ENCODE measurements around the gene TFB1M. TPM values are rescaled to one million over a fixed set of nuclear protein-coding genes. Genes with fewer than 3 reads are reported as not detected.

The TFB1M gene
- total RNA-seq, 4 donors from 2014 or later, result 6.7 to 20.3 (median 14.9) TPM

DNA sequence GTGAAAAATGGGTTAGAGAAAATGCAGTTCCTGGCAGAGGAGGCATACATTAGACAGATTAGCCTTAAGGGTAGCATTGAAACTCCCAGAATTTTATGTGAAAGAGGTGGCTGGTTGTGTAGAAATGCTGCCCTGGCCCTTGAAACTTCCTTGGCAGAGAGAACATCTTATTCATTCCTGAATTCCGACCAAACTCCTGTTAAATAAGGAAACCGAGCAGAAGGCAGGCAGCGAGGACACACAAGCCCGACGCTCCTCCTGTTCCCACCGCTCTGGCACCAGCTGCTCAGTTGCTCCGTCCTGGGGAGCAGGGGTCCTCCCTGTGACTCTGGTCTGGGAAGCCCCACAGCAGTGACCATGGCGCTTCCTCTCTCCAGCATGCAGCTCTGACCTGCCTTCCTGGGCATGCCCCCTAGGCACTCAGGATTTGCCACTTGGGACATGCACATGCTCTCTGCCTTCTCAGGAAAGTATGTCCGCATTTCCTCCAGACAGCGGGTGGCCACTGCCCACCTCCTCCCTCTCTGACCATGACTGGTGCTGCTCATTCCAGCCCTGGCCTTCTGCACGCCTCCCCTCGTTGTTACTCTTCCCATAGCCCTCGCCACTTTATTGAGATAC lies 85.6 kb downstream of the TFB1M start:
- peak overlapping the region; percentile 5 for H3K4me3 ChIP-seq
- H3K9me3 ChIP-seq, result no peaks in the 10 kb centered on the region
- peaks cover 12% of the 10 kb centered on the region for H3K4me1 ChIP-seq
- H3K27ac ChIP-seq, result no peak overlapping the region
- no peak for DNase-seq (ENCODE audit: low spot score in 2 of 2)
- 48% methylated on average over 13 of the region's 13 CpGs for WGBS
- no peak for TF ChIP-seq POLR2A (IDR thresholded peaks at IDR 0.05)
- no peak for TF ChIP-seq EP300 (IDR thresholded peaks at IDR 0.05)
- TF ChIP-seq, protein P1, sequence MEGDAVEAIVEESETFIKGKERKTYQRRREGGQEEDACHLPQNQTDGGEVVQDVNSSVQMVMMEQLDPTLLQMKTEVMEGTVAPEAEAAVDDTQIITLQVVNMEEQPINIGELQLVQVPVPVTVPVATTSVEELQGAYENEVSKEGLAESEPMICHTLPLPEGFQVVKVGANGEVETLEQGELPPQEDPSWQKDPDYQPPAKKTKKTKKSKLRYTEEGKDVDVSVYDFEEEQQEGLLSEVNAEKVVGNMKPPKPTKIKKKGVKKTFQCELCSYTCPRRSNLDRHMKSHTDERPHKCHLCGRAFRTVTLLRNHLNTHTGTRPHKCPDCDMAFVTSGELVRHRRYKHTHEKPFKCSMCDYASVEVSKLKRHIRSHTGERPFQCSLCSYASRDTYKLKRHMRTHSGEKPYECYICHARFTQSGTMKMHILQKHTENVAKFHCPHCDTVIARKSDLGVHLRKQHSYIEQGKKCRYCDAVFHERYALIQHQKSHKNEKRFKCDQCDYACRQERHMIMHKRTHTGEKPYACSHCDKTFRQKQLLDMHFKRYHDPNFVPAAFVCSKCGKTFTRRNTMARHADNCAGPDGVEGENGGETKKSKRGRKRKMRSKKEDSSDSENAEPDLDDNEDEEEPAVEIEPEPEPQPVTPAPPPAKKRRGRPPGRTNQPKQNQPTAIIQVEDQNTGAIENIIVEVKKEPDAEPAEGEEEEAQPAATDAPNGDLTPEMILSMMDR (IDR thresholded peaks at IDR 0.05), result no peak
- TF ChIP-seq POLR2AphosphoS5 (IDR thresholded peaks at IDR 0.05), result no peak
- no peaks in the 10 kb centered on the region for H3K27me3 ChIP-seq
- no peaks in the 10 kb centered on the region for H3K36me3 ChIP-seq

DNA sequence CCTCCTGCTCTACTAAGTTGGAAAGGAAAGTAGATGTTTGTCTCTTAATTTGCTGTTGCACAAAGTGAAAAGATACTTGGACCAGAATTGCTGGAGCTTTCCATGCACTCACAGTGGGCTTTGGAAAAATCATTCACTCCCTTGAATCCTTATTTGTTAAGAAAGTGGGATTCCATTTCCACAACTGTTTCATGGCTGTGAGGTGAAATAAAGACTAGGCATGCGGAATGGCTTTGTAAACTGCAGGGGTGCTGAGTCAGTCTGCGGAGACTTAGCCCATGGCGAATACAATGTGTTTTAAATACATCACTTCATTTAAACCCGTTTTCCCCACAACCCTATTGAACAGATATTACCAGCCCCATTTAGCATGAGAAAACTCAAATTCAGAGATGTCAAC lies 87.2 kb downstream of the TFB1M start:
- no peak for DNase-seq (ENCODE audit: low spot score in 2 of 2)
- H3K27me3 ChIP-seq, result no peaks in the 10 kb centered on the region
- no peak overlapping the region for H3K4me3 ChIP-seq
- no peaks in the 10 kb centered on the region for H3K36me3 ChIP-seq
- TF ChIP-seq EP300 (IDR thresholded peaks at IDR 0.05), result no peak
- TF ChIP-seq POLR2A (IDR thresholded peaks at IDR 0.05), result no peak
- no peak for TF ChIP-seq POLR2AphosphoS5 (IDR thresholded peaks at IDR 0.05)
- TF ChIP-seq, protein P1 (IDR thresholded peaks at IDR 0.05), result no peak
- H3K27ac ChIP-seq, result no peak overlapping the region
- WGBS, result 91% methylated on average over 4 of the region's 4 CpGs
- no peaks in the 10 kb centered on the region for H3K9me3 ChIP-seq
- peaks cover 12% of the 10 kb centered on the region for H3K4me1 ChIP-seq

DNA sequence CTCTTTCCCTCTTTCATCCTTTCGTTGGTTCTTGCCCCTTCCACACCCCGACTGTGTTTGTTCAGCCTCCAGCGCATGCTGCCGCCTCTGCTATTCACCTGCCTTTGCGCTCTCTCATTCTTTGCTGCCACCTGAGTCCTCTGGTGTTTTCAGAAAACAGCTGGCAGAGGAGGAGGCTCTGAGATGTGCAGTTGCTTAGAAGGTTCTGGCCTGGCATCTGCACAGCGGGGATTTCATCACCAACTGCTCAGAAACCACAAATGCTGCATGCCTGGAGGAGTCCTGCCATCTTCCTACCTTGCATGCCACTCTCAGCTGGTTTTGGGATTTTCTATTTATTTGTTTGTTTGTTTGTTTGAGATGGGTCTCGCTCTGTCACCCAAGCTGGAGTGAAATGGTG lies 89.7 kb downstream of the TFB1M start:
- 72% methylated on average over 7 of the region's 7 CpGs for WGBS
- DNase-seq (ENCODE audit: low spot score in 2 of 2), result no peak
- no peak overlapping the region for H3K4me3 ChIP-seq
- no peak for TF ChIP-seq POLR2A (IDR thresholded peaks at IDR 0.05)
- TF ChIP-seq POLR2AphosphoS5 (IDR thresholded peaks at IDR 0.05), result no peak
- no peak for TF ChIP-seq EP300 (IDR thresholded peaks at IDR 0.05)
- TF ChIP-seq, protein P1 (IDR thresholded peaks at IDR 0.05), result no peak
- no peak overlapping the region for H3K27ac ChIP-seq
- H3K9me3 ChIP-seq, result no peaks in the 10 kb centered on the region
- no peaks in the 10 kb centered on the region for H3K27me3 ChIP-seq
- peaks cover 18% of the 10 kb centered on the region for H3K4me1 ChIP-seq
- H3K36me3 ChIP-seq, result no peaks in the 10 kb centered on the region

DNA sequence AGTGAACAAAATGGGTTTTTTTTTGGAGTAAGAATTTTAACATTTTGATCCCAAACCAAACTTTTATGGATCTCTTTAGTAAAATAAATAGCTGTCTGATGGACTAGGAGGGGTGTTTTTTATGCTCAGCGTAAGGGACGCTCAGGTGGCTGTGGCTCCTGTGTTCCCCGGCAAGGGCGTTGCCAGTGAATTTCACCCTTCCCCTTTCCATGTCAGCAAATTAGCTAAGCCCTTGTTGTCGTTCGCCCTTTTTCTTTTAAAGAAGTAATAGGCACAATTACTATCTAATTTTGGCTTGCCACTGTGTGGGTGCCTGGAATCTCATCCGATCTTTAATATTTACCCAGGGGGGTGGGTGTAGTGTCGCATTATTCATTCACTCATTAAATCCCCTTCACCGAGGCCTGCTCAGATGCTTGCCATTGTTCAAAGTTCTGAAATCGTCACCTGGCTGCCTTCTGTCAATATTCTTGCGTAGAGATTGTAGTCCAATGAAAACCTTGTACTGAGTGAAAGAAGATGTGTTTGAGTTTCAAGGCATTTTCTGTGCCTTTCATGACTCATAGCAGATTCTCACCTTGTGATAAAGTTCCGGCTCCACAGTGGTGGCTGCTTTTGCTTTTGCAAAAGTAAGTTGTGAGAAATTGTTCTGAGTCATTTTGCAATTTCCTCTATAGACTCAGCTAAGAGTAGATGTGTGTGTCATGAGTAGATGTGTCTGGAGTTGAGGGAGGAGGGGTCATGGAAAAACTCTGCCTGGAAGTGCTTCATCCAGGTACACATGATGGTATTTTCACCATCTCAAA lies 90.4 kb downstream of the TFB1M start:
- peak in 1 of 2 donors; percentile 37 for DNase-seq (ENCODE audit: low spot score in 2 of 2)
- H3K27me3 ChIP-seq, result no peaks in the 10 kb centered on the region
- TF ChIP-seq, protein P1 (IDR thresholded peaks at IDR 0.05), result no peak
- TF ChIP-seq POLR2A (IDR thresholded peaks at IDR 0.05) (no peak), POLR2AphosphoS5 (IDR thresholded peaks at IDR 0.05) (no peak), EP300 (IDR thresholded peaks at IDR 0.05) (no peak)
- no peaks in the 10 kb centered on the region for H3K36me3 ChIP-seq
- no peak overlapping the region for H3K4me3 ChIP-seq
- peaks cover 18% of the 10 kb centered on the region for H3K4me1 ChIP-seq
- H3K27ac ChIP-seq, result no peak overlapping the region
- H3K9me3 ChIP-seq, result no peaks in the 10 kb centered on the region
- 64% methylated on average over 12 of the region's 12 CpGs for WGBS

DNA sequence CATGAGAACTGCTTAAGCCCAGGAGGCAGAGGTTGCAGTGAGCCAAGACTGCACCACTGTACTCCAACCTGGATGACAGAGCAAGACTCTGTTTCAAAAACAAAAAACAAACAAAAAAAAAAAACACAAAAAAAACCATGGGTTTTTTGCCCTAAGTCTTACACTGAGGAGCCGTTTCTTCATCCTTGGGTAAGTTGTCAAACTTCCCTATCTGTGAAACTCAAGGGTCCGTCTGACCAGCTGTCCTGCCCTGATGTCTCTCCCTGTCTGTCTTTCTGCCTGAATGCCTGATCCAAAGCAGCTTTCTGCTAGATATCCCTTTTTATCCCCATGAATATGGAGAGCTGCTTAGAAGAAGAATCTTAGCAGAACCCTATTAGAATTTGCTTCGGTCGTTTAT lies 91.8 kb downstream of the TFB1M start:
- WGBS, result 93% methylated on average over 4 of the region's 4 CpGs
- no peaks in the 10 kb centered on the region for H3K36me3 ChIP-seq
- peaks cover 6% of the 10 kb centered on the region for H3K4me1 ChIP-seq
- H3K27me3 ChIP-seq, result no peaks in the 10 kb centered on the region
- no peaks in the 10 kb centered on the region for H3K9me3 ChIP-seq
- H3K27ac ChIP-seq, result no peak overlapping the region
- no peak for DNase-seq (ENCODE audit: low spot score in 2 of 2)
- TF ChIP-seq POLR2AphosphoS5 (IDR thresholded peaks at IDR 0.05) (no peak), POLR2A (IDR thresholded peaks at IDR 0.05) (no peak), EP300 (IDR thresholded peaks at IDR 0.05) (no peak)
- TF ChIP-seq, protein P1 (IDR thresholded peaks at IDR 0.05), result no peak
- H3K4me3 ChIP-seq, result no peak overlapping the region

All from suprapubic skin (tissue), 4 donors.